Liver (tissue), 9 donors: ENCODE data around the gene CLDN5. TPM values are rescaled to one million over a fixed set of nuclear protein-coding genes. Genes with fewer than 3 reads are reported as not detected.

Experiments
- DNase-seq: peaks from one replicate; pipeline ENCODE4 v3.0.0-alpha.2; 2017; ENCODE audit warnings: low spot score
- H3K27ac ChIP-seq, 2 donors: one replicate each; pipeline ENCODE4 v1.7.0; 2013; ENCODE audit warnings: inconsistent platforms in 2 of 2, low read length in 2 of 2, control low read depth in 1 of 2, low read depth in 1 of 2, mild to moderate bottlenecking in 1 of 2
- H3K27me3 ChIP-seq, 4 donors: one replicate each; pipeline versions ENCODE4 v1.6.1 to v1.7.0; 2013; ENCODE audit warnings: low read length in 3 of 4, inconsistent platforms in 1 of 4, mild to moderate bottlenecking in 1 of 4, moderate library complexity in 1 of 4; ENCODE audit not compliant: control insufficient read depth in 4 of 4, insufficient read depth in 4 of 4
- H3K36me3 ChIP-seq, 4 donors: one replicate each; pipeline versions ENCODE4 v1.6.1 to v1.7.0; 2013; ENCODE audit warnings: low read length in 3 of 4, mild to moderate bottlenecking in 3 of 4, low read depth in 1 of 4, moderate library complexity in 1 of 4; ENCODE audit not compliant: control insufficient read depth in 4 of 4, insufficient read depth in 3 of 4
- H3K4me1 ChIP-seq, 4 donors: one replicate each; pipeline versions ENCODE4 v1.6.1 to v1.7.0; 2013; ENCODE audit warnings: low read length in 3 of 4, mild to moderate bottlenecking in 3 of 4, moderate library complexity in 1 of 4; ENCODE audit not compliant: control insufficient read depth in 4 of 4, insufficient read depth in 4 of 4
- H3K4me3 ChIP-seq, 3 donors: one replicate each; pipeline versions ENCODE4 v1.6.1 to v1.7.0; 2013; ENCODE audit warnings: low read length in 3 of 3, control low read depth in 1 of 3, low read depth in 1 of 3, mild to moderate bottlenecking in 1 of 3
- H3K9ac ChIP-seq, 2 donors: one replicate each; pipeline ENCODE4 v1.7.0; 2013; ENCODE audit warnings: low read length in 2 of 2, mild to moderate bottlenecking in 2 of 2, moderate library complexity in 2 of 2, control low read depth in 1 of 2, low read depth in 1 of 2
- H3K9me3 ChIP-seq, 4 donors: one replicate each; pipeline versions ENCODE4 v1.6.1 to v1.7.0; 2013; ENCODE audit warnings: low read length in 3 of 4; ENCODE audit not compliant: control insufficient read depth in 4 of 4
- EGR1 ChIP-seq, 2 donors: IDR thresholded peaks; 2 replicates each; pipeline ENCODE4 v1.6.1; 2016 to 2018; ENCODE audit warnings: antibody characterized with exemption in 2 of 2, low read depth in 2 of 2
- FOXA1 ChIP-seq: IDR thresholded peaks from 2 replicates; pipeline ENCODE4 v1.6.1; 2016; ENCODE audit warnings: antibody characterized with exemption
- FOXA2 ChIP-seq: IDR thresholded peaks from 2 replicates; pipeline ENCODE4 v1.6.1; 2016; ENCODE audit warnings: antibody characterized with exemption
- HNF4A ChIP-seq, 2 donors: conservative IDR thresholded peaks; 2 replicates each; pipeline ENCODE4 v1.6.1; 2016; ENCODE audit warnings: antibody characterized with exemption in 2 of 2, mild to moderate bottlenecking in 2 of 2
- HNF4G ChIP-seq: IDR thresholded peaks from 2 replicates; pipeline ENCODE4 v1.6.1; 2016; ENCODE audit warnings: antibody characterized with exemption
- JUND ChIP-seq, 2 donors: IDR thresholded peaks; 2 replicates each; pipeline ENCODE4 v1.6.1; 2016; ENCODE audit warnings: antibody characterized with exemption in 2 of 2
- RAD21 ChIP-seq, 2 donors: IDR thresholded peaks; 2 replicates each; pipeline ENCODE4 v1.6.1; 2016; ENCODE audit warnings: antibody characterized with exemption in 2 of 2, mild to moderate bottlenecking in 2 of 2
- RXRA ChIP-seq, 2 donors: IDR thresholded peaks; 2 replicates each; pipeline ENCODE4 v1.6.1; 2017 to 2018; ENCODE audit warnings: antibody characterized with exemption in 2 of 2, mild to moderate bottlenecking in 1 of 2
- SP1 ChIP-seq: IDR thresholded peaks from 2 replicates; pipeline ENCODE4 v1.6.1; 2018; ENCODE audit warnings: antibody characterized with exemption, mild to moderate bottlenecking
- TAF1 ChIP-seq: conservative IDR thresholded peaks from 2 replicates; pipeline ENCODE4 v1.6.1; 2016; ENCODE audit warnings: antibody characterized with exemption, mild to moderate bottlenecking
- WGBS: extraction: QIAGEN DNeasy Blood & Tissue Kit; methylation state at CpG from one replicate; pipeline ENCODE4 v1.1.7; 2013; 5-methylcytosine and 5-hydroxymethylcytosine counted together
- polyA plus RNA-seq, 2 donors: library from polyadenylated mRNA; stranded (reverse) in 1 of 2; unstranded in 1 of 2; fragments of 200-250 nt in 1 of 2; fragments of >200 nt in 1 of 2; fragmentation: Nextera tagmentation in 1 of 2; extraction: Ambion mirVana in 1 of 2; gene quantifications; one replicate each; pipeline versions ENCODE4 v1.2.1 to v1.2.3, GENCODE V29; 2013 to 2015
- total RNA-seq, 2 donors: library from RNA; depleted of rRNA; stranded (reverse); fragments of >200 nt; gene quantifications; one replicate each; pipeline ENCODE4 v1.2.3, GENCODE V29; 2014
- TF ChIP-seq, protein P1 (sequence below): IDR thresholded peaks from 2 replicates; pipeline ENCODE4 v1.6.1; 2016; ENCODE audit warnings: antibody characterized with exemption
- TF ChIP-seq, protein P2 (sequence below): IDR thresholded peaks from 2 replicates; pipeline ENCODE4 v1.6.1; 2016; ENCODE audit warnings: antibody characterized with exemption
- TF ChIP-seq, protein P3 (sequence below): IDR thresholded peaks from 2 replicates; pipeline ENCODE4 v1.6.1; 2016; ENCODE audit warnings: antibody characterized with exemption
- TF ChIP-seq, protein P4 (sequence below): IDR thresholded peaks from 2 replicates; pipeline ENCODE4 v1.6.1; 2016; ENCODE audit warnings: antibody characterized with exemption, mild to moderate bottlenecking
- TF ChIP-seq, protein P5 (sequence below): fragments of 150-350 bp; IDR thresholded peaks from 2 replicates; pipeline ENCODE4 v1.5.1; 2017; ENCODE audit warnings: improper control_type of control experiment, low read depth, low read length; ENCODE audit not compliant: missing input control
- donor health status: healthy.
- donor health status: healthy.
- donor health status: healthy.
- donor health status: healthy.
- donor health status: healthy.

CLDN5 gene
- total and polyA plus RNA-seq, 4 donors, result 15.6 to 31.5 (median 22.4) TPM

DNA sequence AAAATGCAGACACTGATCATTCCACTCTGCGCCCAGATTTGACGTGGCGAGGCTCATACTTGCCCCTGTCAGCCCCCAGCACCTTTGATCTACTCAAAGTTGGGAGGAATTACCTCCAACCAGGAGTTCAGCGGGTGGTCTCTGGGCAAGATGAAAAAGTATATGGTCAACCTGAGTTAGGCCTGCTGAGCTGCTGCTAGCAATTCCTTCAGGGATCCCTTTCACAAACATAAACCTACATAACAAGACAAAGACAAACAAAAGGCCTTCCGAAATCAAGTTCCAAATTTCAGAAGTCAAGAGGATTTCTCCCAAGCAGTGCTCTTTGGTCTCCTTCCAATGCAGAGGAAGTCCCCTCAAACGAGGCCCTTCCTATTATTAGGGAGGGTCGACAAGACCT is 20.8 kb downstream of the CLDN5 start (continued):
- TF ChIP-seq, protein P1, sequence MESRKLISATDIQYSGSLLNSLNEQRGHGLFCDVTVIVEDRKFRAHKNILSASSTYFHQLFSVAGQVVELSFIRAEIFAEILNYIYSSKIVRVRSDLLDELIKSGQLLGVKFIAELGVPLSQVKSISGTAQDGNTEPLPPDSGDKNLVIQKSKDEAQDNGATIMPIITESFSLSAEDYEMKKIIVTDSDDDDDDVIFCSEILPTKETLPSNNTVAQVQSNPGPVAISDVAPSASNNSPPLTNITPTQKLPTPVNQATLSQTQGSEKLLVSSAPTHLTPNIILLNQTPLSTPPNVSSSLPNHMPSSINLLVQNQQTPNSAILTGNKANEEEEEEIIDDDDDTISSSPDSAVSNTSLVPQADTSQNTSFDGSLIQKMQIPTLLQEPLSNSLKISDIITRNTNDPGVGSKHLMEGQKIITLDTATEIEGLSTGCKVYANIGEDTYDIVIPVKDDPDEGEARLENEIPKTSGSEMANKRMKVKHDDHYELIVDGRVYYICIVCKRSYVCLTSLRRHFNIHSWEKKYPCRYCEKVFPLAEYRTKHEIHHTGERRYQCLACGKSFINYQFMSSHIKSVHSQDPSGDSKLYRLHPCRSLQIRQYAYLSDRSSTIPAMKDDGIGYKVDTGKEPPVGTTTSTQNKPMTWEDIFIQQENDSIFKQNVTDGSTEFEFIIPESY, result no peak
- no peak for TF ChIP-seq RXRA (IDR thresholded peaks at IDR 0.05)

DNA sequence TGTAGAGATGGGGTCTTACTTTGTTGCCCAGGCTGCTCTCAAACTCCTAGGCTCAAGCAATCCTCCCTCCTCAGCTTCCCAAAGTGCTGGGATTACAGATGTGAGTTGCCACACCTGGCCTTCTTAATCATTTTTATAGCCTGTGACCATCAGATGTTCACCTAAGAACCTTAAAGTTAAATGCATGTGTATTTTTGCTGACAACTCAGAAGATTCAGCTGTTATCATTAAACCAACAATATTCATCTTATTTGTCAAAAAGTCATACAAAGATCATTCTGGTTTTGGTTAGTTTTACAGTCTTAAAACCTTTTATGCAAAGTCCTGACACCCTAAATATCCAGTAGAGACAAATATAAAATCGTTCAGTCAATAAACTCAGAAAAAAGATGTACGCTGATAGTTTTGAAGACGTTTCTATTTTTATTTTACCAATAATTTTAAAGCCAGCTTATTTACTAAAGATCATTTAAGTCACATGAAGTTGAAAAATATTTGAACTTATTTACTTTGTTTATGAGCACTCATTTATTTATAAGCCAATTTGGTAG is 22.2 kb downstream of the CLDN5 start:
- 94% methylated on average over 3 of the region's 3 CpGs for WGBS
- no peak overlapping the region for H3K4me3 ChIP-seq

DNA sequence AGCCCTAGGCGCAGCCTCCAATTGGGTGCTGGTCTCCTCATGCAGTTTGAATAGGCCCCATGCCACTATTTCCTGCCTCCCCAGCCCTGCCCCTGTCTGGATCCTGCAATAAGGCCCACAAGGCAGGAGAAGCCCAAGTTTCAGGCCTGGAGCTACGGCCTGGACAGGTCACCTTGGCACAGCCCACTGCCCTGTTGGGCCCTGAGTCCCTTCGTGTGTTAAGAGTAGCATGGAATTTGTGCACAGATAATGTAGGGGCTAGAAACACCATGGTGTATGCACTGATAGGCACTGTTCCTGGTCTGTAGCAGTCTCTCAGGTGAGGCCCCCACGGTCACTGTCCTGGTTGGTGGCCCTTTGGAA is 24.3 kb downstream of the CLDN5 start:
- no peak overlapping the region for H3K27ac ChIP-seq
- H3K4me1 ChIP-seq, result no peaks in the 10 kb centered on the region
- H3K36me3 ChIP-seq, result no peaks in the 10 kb centered on the region
- no peaks in the 10 kb centered on the region for H3K27me3 ChIP-seq
- no peaks in the 10 kb centered on the region for H3K9me3 ChIP-seq
- WGBS, result 97% methylated on average over 4 of the region's 4 CpGs
- TF ChIP-seq, protein P2, sequence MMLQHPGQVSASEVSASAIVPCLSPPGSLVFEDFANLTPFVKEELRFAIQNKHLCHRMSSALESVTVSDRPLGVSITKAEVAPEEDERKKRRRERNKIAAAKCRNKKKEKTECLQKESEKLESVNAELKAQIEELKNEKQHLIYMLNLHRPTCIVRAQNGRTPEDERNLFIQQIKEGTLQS, result no peak
- TF ChIP-seq SP1, result no peak
- H3K9ac ChIP-seq, result no peak overlapping the region
- no peak for DNase-seq
- no peak overlapping the region for H3K4me3 ChIP-seq

More for the DNA sequence above, 22.2 kb downstream of the CLDN5 start:
- Histone ChIP-seq H3K27ac (no peak overlapping the region), H3K9ac (no peak overlapping the region), H3K9me3 (no peaks in the 10 kb centered on the region), H3K4me1 (no peaks in the 10 kb centered on the region), H3K36me3 (no peaks in the 10 kb centered on the region), H3K27me3 (no peaks in the 10 kb centered on the region)
- DNase-seq, result no peak
- TF ChIP-seq, protein P3, sequence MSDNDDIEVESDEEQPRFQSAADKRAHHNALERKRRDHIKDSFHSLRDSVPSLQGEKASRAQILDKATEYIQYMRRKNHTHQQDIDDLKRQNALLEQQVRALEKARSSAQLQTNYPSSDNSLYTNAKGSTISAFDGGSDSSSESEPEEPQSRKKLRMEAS, result no peak

DNA sequence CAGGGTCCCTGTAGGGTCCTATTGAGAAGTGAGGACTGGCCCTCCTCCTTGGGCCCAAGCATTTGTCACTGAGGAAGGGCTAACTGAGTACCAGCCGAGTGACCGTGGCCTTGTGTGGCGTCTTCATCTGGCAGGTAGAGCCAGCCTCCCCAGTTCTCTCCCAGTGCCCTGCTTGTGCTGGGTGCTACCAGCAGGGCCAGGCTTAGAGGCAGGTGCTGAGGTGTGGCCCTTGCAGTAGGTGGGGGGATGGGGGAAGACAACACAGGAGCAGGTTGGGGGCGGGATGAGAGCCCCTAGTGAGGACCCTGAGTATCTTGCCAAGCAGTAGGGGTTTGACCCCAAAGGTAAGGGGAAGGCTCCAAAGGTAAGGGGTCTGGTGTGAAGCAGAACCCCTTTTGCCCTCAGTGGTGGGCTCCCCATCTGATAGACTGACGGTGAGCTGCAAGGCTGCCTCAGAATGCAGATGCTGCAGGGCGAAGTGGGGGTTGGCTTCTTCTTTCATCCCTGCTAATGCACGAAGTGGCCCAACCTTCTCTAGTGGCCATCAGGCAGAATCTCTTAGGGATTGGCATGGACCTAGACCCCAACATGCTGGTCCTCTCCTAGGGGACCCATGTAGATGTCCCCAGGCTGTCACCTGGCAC is 24.9 kb downstream of the CLDN5 start:
- Histone ChIP-seq H3K9ac (no peak overlapping the region), H3K4me3 (no peak overlapping the region), H3K27me3 (no peaks in the 10 kb centered on the region), H3K27ac (no peak overlapping the region), H3K36me3 (no peaks in the 10 kb centered on the region), H3K4me1 (no peaks in the 10 kb centered on the region), H3K9me3 (no peaks in the 10 kb centered on the region)
- no peak for DNase-seq
- 98% methylated on average over 7 of the region's 7 CpGs for WGBS
- TF ChIP-seq, protein P1, result no peak
- TF ChIP-seq, protein P4, sequence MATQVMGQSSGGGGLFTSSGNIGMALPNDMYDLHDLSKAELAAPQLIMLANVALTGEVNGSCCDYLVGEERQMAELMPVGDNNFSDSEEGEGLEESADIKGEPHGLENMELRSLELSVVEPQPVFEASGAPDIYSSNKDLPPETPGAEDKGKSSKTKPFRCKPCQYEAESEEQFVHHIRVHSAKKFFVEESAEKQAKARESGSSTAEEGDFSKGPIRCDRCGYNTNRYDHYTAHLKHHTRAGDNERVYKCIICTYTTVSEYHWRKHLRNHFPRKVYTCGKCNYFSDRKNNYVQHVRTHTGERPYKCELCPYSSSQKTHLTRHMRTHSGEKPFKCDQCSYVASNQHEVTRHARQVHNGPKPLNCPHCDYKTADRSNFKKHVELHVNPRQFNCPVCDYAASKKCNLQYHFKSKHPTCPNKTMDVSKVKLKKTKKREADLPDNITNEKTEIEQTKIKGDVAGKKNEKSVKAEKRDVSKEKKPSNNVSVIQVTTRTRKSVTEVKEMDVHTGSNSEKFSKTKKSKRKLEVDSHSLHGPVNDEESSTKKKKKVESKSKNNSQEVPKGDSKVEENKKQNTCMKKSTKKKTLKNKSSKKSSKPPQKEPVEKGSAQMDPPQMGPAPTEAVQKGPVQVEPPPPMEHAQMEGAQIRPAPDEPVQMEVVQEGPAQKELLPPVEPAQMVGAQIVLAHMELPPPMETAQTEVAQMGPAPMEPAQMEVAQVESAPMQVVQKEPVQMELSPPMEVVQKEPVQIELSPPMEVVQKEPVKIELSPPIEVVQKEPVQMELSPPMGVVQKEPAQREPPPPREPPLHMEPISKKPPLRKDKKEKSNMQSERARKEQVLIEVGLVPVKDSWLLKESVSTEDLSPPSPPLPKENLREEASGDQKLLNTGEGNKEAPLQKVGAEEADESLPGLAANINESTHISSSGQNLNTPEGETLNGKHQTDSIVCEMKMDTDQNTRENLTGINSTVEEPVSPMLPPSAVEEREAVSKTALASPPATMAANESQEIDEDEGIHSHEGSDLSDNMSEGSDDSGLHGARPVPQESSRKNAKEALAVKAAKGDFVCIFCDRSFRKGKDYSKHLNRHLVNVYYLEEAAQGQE, result no peak
- TF ChIP-seq RXRA (IDR thresholded peaks at IDR 0.05), result no peak
- TF ChIP-seq HNF4A (conservative IDR thresholded peaks at IDR 0.05), result no peak
- no peak for TF ChIP-seq TAF1
- no peak for TF ChIP-seq SP1
- TF ChIP-seq JUND (IDR thresholded peaks at IDR 0.05), result no peak
- no peak for TF ChIP-seq RAD21 (IDR thresholded peaks at IDR 0.05)
- no peak for TF ChIP-seq FOXA1
- no peak for TF ChIP-seq FOXA2
- TF ChIP-seq, protein P2, result no peak
- TF ChIP-seq, protein P5, sequence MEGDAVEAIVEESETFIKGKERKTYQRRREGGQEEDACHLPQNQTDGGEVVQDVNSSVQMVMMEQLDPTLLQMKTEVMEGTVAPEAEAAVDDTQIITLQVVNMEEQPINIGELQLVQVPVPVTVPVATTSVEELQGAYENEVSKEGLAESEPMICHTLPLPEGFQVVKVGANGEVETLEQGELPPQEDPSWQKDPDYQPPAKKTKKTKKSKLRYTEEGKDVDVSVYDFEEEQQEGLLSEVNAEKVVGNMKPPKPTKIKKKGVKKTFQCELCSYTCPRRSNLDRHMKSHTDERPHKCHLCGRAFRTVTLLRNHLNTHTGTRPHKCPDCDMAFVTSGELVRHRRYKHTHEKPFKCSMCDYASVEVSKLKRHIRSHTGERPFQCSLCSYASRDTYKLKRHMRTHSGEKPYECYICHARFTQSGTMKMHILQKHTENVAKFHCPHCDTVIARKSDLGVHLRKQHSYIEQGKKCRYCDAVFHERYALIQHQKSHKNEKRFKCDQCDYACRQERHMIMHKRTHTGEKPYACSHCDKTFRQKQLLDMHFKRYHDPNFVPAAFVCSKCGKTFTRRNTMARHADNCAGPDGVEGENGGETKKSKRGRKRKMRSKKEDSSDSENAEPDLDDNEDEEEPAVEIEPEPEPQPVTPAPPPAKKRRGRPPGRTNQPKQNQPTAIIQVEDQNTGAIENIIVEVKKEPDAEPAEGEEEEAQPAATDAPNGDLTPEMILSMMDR, result no peak
- no peak for TF ChIP-seq EGR1 (IDR thresholded peaks at IDR 0.05; ENCODE audit: low read depth in 2 of 2)
- TF ChIP-seq HNF4G, result no peak
